ENCODE measurements around the gene MBD5.

MBD5 gene

DNA sequence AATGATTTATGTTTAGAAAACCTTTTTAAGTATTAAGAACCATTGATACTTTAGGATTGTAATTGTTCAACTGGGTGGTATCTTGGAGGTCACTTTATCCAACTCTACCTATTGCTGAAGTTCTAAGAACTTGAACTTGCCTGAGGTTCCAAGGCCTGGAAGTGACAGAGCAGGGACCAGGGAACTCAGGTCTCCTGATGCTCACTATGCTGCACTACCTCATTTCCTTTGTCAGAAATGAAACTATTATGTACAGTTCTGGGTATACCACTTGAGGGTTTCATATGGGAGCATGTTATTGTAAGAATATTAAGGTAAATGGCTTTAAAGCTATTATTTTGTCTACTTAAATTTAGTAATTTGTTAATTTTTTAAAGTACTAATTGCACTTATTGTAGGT is 3.0 kb downstream of the MBD5 start:
- no peak for DNase-seq (ENCODE audit: low read depth)
- H3K4me3 ChIP-seq (ENCODE audit: low read depth, low read length) = no peak overlapping the region
- TF ChIP-seq, protein P1, sequence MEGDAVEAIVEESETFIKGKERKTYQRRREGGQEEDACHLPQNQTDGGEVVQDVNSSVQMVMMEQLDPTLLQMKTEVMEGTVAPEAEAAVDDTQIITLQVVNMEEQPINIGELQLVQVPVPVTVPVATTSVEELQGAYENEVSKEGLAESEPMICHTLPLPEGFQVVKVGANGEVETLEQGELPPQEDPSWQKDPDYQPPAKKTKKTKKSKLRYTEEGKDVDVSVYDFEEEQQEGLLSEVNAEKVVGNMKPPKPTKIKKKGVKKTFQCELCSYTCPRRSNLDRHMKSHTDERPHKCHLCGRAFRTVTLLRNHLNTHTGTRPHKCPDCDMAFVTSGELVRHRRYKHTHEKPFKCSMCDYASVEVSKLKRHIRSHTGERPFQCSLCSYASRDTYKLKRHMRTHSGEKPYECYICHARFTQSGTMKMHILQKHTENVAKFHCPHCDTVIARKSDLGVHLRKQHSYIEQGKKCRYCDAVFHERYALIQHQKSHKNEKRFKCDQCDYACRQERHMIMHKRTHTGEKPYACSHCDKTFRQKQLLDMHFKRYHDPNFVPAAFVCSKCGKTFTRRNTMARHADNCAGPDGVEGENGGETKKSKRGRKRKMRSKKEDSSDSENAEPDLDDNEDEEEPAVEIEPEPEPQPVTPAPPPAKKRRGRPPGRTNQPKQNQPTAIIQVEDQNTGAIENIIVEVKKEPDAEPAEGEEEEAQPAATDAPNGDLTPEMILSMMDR (IDR thresholded peaks at IDR 0.05; ENCODE audit: control insufficient read depth, extremely low read depth, insufficient read depth) = no peak

GRCh38 chr2:148026573-148026972 is 5.7 kb downstream of the MBD5 start:
- no peak overlapping the region for H3K4me3 ChIP-seq (ENCODE audit: low read depth, low read length)
- TF ChIP-seq, protein P1 (IDR thresholded peaks at IDR 0.05; ENCODE audit: control insufficient read depth, extremely low read depth, insufficient read depth) = no peak
- DNase-seq (ENCODE audit: low read depth) = no peak

DNA sequence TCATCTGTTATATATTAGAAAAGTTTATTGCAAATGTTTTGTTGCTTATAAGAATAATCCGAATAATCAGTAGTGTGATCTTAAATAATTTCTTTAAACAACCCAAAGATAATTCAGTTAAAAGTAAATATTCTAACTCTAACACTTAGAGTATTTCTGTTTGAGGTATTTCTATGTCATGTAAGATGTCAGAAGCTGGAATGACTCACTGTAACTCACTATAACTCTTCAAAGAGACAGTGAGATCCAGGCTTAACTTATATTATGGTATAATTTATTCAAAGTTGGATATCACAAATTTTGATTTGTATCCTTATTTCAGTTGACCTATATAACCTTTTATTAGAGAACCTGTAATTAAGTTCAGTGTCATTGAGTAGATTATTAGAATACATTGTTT is 6.9 kb downstream of the MBD5 start:
- TF ChIP-seq, protein P1 (IDR thresholded peaks at IDR 0.05; ENCODE audit: control insufficient read depth, extremely low read depth, insufficient read depth) = no peak
- H3K4me3 ChIP-seq (ENCODE audit: low read depth, low read length) = no peak overlapping the region
- DNase-seq (ENCODE audit: low read depth) = no peak

GRCh38 chr2:148028781-148029180 is 7.9 kb downstream of the MBD5 start:
- no peak overlapping the region for H3K4me3 ChIP-seq (ENCODE audit: low read depth, low read length)
- TF ChIP-seq, protein P1 (IDR thresholded peaks at IDR 0.05; ENCODE audit: control insufficient read depth, extremely low read depth, insufficient read depth) = no peak
- DNase-seq (ENCODE audit: low read depth) = no peak

DNA sequence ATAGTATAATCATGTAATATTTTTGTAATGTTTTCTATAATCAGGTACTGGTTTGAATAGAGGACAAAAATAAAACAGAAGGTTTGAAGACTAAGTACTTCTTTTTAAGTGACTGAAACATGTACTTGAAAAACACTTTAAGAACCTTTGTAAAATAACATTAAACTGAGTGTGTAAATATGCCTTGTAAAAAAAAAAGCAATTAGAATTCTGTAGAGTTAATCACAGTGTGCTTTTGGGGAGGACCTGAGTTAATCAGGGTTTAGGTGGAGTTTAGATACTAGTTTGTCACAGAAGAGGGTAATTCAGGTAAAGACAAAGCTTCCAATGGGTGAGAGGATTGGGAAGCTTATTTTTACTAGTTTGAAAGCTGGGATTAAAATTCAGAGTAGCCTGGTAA is 10.3 kb downstream of the MBD5 start:
- DNase-seq (ENCODE audit: low read depth) = no peak
- no peak overlapping the region for H3K4me3 ChIP-seq (ENCODE audit: low read depth, low read length)
- TF ChIP-seq, protein P1 (IDR thresholded peaks at IDR 0.05; ENCODE audit: control insufficient read depth, extremely low read depth, insufficient read depth) = no peak

DNA sequence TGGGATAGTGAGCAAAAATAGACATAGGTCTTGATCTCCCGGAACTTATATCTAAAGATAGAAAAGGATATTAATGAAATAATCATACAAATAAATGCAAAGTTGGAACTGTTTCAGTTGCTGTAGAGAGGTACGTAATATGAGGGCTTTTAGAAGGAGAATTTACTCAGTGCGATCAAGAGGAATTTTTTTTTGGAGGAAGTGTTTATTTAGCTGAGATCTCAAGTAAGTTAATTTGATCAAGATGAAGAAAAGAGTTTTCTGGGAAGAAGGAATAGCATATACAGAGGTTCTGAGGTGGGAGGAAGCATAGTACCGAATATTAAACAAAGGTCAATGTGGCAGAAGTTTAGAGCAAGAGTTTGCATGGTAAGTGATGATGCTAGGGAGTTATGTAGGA is 11.3 kb downstream of the MBD5 start:
- DNase-seq (ENCODE audit: low read depth) = no peak
- TF ChIP-seq, protein P1 (IDR thresholded peaks at IDR 0.05; ENCODE audit: control insufficient read depth, extremely low read depth, insufficient read depth) = no peak

GRCh38 chr2:148039783-148040182 is 18.9 kb downstream of the MBD5 start:
- DNase-seq (ENCODE audit: low read depth) = no peak
- TF ChIP-seq, protein P1 (IDR thresholded peaks at IDR 0.05; ENCODE audit: control insufficient read depth, extremely low read depth, insufficient read depth) = no peak
- no peak overlapping the region for H3K4me3 ChIP-seq (ENCODE audit: low read depth, low read length)

More for the DNA sequence above, 11.3 kb downstream of the MBD5 start:
- no peak overlapping the region for H3K4me3 ChIP-seq (ENCODE audit: low read depth, low read length)

Data from LNCaP clone FGC (cell line).